HepG2 (cell line): Measurements from ENCODE around the gene SRP68. TPM values are rescaled to one million over a fixed set of nuclear protein-coding genes. Genes with fewer than 3 reads are reported as not detected.
A peak's percentile ranks its signal among the peaks of the same experiment; 100 is the strongest.

Experiments used
- AKAP8 ChIP-seq: sonication (generic); formaldehyde crosslinking; IDR thresholded peaks from 2 replicates; pipeline ENCODE4 v1.5.1; 2020; ENCODE audit warnings: mild to moderate bottlenecking, missing genetic modification reagents
- ASH2L ChIP-seq: fragments of 300-600, 200-600 bp; sonication (generic); IDR thresholded peaks from 2 replicates; pipeline ENCODE4 v1.7.0; 2017; ENCODE audit warnings: low read depth, mild to moderate bottlenecking, moderate library complexity, mixed read lengths, low read length; ENCODE audit not compliant: insufficient read length
- ELF3 ChIP-seq: IDR thresholded peaks from 2 replicates; pipeline ENCODE4 v1.6.1; 2016; ENCODE audit warnings: missing genetic modification reagents, missing compliant biosample characterization
- FUBP1 ChIP-seq: sonication (generic); formaldehyde crosslinking; IDR thresholded peaks from 2 replicates; pipeline ENCODE4 v1.5.1; 2020; ENCODE audit warnings: missing genetic modification reagents, mild to moderate bottlenecking, borderline replicate concordance
- KDM2A ChIP-seq: sonication (generic); formaldehyde crosslinking; IDR thresholded peaks from 2 replicates; pipeline ENCODE4 v1.4.0; 2020; ENCODE audit warnings: low read depth, missing genetic modification reagents, borderline replicate concordance
- LCORL ChIP-seq, 2 experiments: fragments of 450-650 bp in 1 of 2; sonication (generic) in 1 of 2; formaldehyde crosslinking in 1 of 2; IDR thresholded peaks; 2 replicates each; pipeline versions ENCODE4 v1.5.0 to v1.6.1; 2017 to 2020; ENCODE audit warnings: antibody characterized with exemption in 1 of 2, missing genetic modification reagents in 1 of 2
- NRL ChIP-seq: sonication (generic); formaldehyde crosslinking; IDR thresholded peaks from 2 replicates; pipeline ENCODE4 v1.5.0; 2020; ENCODE audit warnings: missing genetic modification reagents, mild to moderate bottlenecking, moderate library complexity, borderline replicate concordance
- PHB2 ChIP-seq: fragments of 450-650 bp; IDR thresholded peaks from 2 replicates; pipeline ENCODE4 v1.6.1; 2018; ENCODE audit not compliant: partially characterized antibody
- PLRG1 ChIP-seq: fragments of 450-650 bp; conservative IDR thresholded peaks from 2 replicates; pipeline ENCODE4 v1.6.1; 2016
- SALL1 ChIP-seq: sonication (generic); formaldehyde crosslinking; IDR thresholded peaks from 2 replicates; pipeline ENCODE4 v1.8.0; 2022; ENCODE audit warnings: mild to moderate bottlenecking, missing genetic modification reagents
- STAG1 ChIP-seq: sonication (generic); formaldehyde crosslinking; IDR thresholded peaks from 2 replicates; pipeline ENCODE4 v1.4.0; 2020; ENCODE audit warnings: missing genetic modification reagents
- ZBTB10 ChIP-seq: sonication (generic); formaldehyde crosslinking; IDR thresholded peaks from 2 replicates; pipeline ENCODE4 v1.4.0; 2020; ENCODE audit warnings: missing genetic modification reagents, borderline replicate concordance
- ZNF142 ChIP-seq: sonication (generic); formaldehyde crosslinking; IDR thresholded peaks from 2 replicates; pipeline ENCODE4 v1.4.0; 2020; ENCODE audit warnings: missing genetic modification reagents
- ZNF296 ChIP-seq: sonication (generic); formaldehyde crosslinking; conservative IDR thresholded peaks from 2 replicates; pipeline ENCODE4 v1.5.0; 2020; ENCODE audit warnings: mild to moderate bottlenecking, missing genetic modification reagents
- ZNF326 ChIP-seq: sonication (generic); formaldehyde crosslinking; IDR thresholded peaks from 2 replicates; pipeline ENCODE4 v1.4.0; 2020; ENCODE audit warnings: missing genetic modification reagents, borderline replicate concordance
- ZNF563 ChIP-seq: sonication (generic); formaldehyde crosslinking; IDR thresholded peaks from 2 replicates; pipeline ENCODE4 v1.8.0; 2022; ENCODE audit warnings: mild to moderate bottlenecking, moderate library complexity, missing genetic modification reagents
- ZNF709 ChIP-seq: sonication (generic); formaldehyde crosslinking; IDR thresholded peaks from 2 replicates; pipeline ENCODE4 v1.5.0; 2020; ENCODE audit warnings: mild to moderate bottlenecking, missing genetic modification reagents
- polyA plus RNA-seq, 8 experiments: library from polyadenylated mRNA; depleted of rRNA in 3 of 8; stranded (reverse) in 7 of 8; unstranded in 1 of 8; fragments of >200 nt; fragmentation: Illumina TruSeq in 4 of 8; extraction: Trizol in 4 of 8; gene quantifications; 2 replicates each; pipeline versions ENCODE4 v1.2.1 to v1.2.3, GENCODE V29; 2011 to 2016; ENCODE audit warnings: low read depth in 4 of 8, missing spikeins in 1 of 8, mixed read lengths in 1 of 8; ENCODE audit not compliant: insufficient read depth in 1 of 8
- total RNA-seq, 5 experiments: library from RNA; depleted of rRNA; stranded (reverse); fragments of >200 nt; fragmentation: Illumina TruSeq; extraction: Trizol; gene quantifications; 2 replicates each; pipeline ENCODE4 v1.2.3, GENCODE V29; 2016; ENCODE audit warnings: low read depth in 1 of 5

Gene SRP68
- total and polyA plus RNA-seq, 2 of the 13 experiments (the other 11 are each of a cell fraction or from before 2014, with no cell fraction given): 39.8 to 74.3 TPM

- 0 out of 2 replicates have a peak, but pooled peaks have one; percentile 20 for TF ChIP-seq ZBTB10 (CRISPR knock-in tag)
- peak; percentile 39 for TF ChIP-seq ASH2L
- no peak for TF ChIP-seq PHB2
- TF ChIP-seq ZNF296 (CRISPR knock-in tag): peak; percentile 77; the same call in 1 of the 2 replicates
- TF ChIP-seq LCORL (IDR thresholded peaks at IDR 0.05): no peak
- TF ChIP-seq LCORL (CRISPR knock-in tag; IDR thresholded peaks at IDR 0.05): peak; percentile 70
- TF ChIP-seq STAG1 (CRISPR knock-in tag): no peak
- 0 out of 2 replicates have a peak, but pooled peaks have one; percentile 26 for TF ChIP-seq FUBP1 (CRISPR knock-in tag)
- peak; percentile 60; the same call in 1 of the 2 replicates for TF ChIP-seq ZNF563 (CRISPR knock-in tag)
- no peak for TF ChIP-seq PLRG1
- peak; percentile 74 for TF ChIP-seq SALL1
- peak; percentile 82; the same call in 1 of the 2 replicates for TF ChIP-seq AKAP8
- no peak for TF ChIP-seq ZNF326 (CRISPR knock-in tag)
- peak; percentile 56 for TF ChIP-seq ELF3 (CRISPR knock-in tag)
- TF ChIP-seq KDM2A (CRISPR knock-in tag): peak; percentile 88
- 0 out of 2 replicates have a peak, but pooled peaks have one; percentile 20 for TF ChIP-seq NRL (CRISPR knock-in tag)
- peak; percentile 55; the same call in 1 of the 2 replicates for TF ChIP-seq ZNF709 (CRISPR knock-in tag)
- TF ChIP-seq ZNF142 (CRISPR knock-in tag): no peak
Observed at GRCh38 chr17:76103274-76104139, 31.2 kb upstream of the SRP68 start, which contains the start of gene EXOC7 (continued).
